GM13976 (cell line): ENCODE measurements around the gene SSR2.
A peak's percentile ranks its signal among the peaks of the same experiment; 100 is the strongest.

ENCODE experiments used
- DNase-seq: peaks from one replicate; pipeline ENCODE4 v3.0.0; 2012; ENCODE audit warnings: low spot score
- in situ Hi-C: fragments of 300-500 bp; cut with MboI; formaldehyde crosslinking; loops from one replicate; pipeline ENCODE4 v1.12.0; 2022; ENCODE audit warnings: low sequenced_read_pairs, mixed read lengths, inconsistent platforms; ENCODE audit not compliant: unreplicated experiment
- TF ChIP-seq, protein P1 (sequence below): IDR thresholded peaks from 2 replicates; pipeline ENCODE4 v1.5.1; 2012; ENCODE audit warnings: borderline replicate concordance, mild to moderate bottlenecking; ENCODE audit not compliant: insufficient read depth; ENCODE audit errors: extremely low read depth, missing control alignments, control extremely low read depth

Gene SSR2

DNA sequence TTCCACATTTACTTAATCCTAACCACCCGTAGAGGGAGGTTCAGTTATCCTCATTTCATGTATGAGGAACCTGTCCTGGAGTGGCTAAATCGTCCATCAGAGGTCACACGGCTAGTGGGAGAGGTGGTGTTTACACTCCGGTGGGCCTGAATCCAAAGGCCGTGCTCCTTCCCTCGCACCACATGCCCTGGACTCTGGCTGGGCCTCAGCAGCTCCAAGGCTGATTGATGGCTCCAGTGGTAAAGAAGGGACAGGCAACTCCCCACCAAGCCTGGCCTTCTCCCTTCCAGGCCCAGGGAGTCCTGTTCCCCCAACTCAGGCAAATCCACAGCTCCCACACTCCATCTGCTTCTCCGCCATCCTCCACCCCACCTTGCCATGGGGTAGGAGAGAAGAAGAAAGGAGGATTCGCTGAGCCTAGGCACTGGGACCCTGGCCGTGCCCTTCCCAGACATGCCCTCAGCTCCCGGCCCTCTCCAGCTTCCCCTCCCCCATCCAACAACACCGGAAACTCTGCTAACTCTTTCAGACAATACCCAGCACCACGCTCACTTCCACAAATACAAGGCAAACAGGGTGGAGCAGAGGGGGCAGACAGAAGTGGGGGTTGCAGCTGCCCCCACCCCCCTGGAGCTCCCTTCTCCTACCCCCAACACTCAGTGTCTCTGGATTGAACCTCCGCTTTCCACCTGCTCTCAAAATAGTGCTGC, 53.3 kb downstream of the SSR2 start:
- TF ChIP-seq, protein P1, sequence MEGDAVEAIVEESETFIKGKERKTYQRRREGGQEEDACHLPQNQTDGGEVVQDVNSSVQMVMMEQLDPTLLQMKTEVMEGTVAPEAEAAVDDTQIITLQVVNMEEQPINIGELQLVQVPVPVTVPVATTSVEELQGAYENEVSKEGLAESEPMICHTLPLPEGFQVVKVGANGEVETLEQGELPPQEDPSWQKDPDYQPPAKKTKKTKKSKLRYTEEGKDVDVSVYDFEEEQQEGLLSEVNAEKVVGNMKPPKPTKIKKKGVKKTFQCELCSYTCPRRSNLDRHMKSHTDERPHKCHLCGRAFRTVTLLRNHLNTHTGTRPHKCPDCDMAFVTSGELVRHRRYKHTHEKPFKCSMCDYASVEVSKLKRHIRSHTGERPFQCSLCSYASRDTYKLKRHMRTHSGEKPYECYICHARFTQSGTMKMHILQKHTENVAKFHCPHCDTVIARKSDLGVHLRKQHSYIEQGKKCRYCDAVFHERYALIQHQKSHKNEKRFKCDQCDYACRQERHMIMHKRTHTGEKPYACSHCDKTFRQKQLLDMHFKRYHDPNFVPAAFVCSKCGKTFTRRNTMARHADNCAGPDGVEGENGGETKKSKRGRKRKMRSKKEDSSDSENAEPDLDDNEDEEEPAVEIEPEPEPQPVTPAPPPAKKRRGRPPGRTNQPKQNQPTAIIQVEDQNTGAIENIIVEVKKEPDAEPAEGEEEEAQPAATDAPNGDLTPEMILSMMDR = no peak
- DNase-seq = no peak
- in situ Hi-C loops = no loop called here

DNA sequence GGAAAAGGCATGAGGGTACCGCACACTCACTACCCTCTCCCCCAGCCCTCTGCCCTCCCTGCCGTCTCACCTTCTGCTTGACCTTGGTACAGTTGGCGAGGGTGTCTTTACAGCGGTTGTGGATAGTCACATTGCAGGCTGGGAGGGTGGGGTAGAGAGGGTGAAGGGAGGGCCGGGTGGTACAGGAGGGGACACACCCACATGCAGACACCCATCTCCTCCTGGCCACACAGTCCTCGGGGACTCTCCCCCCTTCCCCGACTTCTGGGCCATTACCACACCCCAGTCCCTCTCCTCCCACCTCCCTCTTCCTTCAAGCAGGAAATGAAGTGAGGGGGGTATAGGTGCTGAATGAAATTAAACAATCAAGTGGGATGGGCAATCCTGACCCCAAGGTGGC, 54.0 kb downstream of the SSR2 start:
- in situ Hi-C loops = no loop called here
- TF ChIP-seq, protein P1 = no peak
- no peak for DNase-seq

DNA sequence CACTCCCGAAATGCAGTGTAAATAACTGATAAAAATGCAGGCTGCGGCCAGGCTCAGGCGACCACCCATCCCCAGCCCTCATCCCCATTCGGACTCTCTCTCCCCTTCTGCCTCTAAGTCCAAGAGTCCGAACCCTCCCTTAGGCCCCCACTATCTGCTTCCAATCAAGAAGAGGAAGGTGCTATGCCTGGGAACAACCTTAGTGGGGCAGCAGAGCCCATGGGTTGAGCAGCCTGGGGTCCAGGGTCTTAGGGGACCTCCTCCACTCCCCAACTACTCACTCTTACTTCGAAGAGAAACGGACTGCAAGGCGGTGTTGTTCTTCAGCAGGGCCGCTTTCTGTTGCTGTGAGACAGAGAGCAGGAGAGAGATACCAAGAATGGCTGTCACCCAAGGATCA, 54.6 kb downstream of the SSR2 start:
- TF ChIP-seq, protein P1 = no peak
- DNase-seq = no peak
- in situ Hi-C loops = no loop called here

DNA sequence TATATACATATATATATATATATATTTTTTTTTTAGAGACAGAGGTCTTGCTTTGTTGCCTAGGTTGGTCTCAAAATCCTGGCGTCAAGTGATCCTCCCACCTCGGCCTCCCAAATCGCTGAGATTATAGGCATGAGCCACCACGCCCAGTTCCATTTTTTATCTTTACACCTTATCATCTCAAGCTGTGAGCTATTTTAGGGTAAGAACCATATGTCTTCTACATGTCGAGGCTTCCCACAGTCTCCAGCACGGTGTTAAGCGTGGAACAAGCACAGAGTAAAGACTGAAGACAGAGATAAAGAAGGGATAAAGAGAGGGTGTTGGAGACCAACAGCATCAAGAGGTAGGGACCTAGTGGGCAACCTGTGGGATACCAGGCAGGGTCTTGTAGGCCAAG, 56.6 kb downstream of the SSR2 start:
- in situ Hi-C loops = no loop called here
- no peak for DNase-seq
- TF ChIP-seq, protein P1 = no peak

DNA sequence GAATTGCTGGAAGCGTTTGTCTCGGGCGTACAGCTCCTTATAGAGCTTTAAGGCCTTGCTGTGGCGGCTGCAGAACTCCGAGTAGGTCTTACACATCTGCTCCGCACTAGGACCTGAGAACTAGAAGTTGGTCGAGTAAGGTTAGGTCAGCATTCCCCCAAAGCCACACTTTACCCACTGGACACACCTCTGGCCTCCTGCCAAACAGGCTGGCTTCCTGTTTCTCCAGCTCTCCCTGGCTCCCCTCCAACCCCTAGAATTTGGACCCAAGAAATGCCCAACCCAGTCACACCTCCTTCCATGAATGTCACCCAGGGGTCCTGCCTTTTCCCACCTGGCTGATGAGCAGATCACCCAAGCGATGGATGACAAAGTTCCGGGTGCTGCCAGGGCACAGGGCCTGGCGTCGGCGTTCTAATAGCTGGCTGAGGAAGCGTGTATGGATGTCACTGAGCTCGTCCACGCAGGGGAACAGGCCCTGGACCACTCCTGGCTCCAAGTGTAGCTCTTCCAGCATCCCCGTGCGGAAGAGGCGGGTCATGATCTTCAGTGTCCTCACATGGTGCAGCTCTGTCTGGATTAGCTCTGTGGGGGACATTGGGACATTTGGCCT, 58.0 kb downstream of the SSR2 start:
- TF ChIP-seq, protein P1 = no peak
- DNase-seq = no peak
- in situ Hi-C loops = no loop called here

DNA sequence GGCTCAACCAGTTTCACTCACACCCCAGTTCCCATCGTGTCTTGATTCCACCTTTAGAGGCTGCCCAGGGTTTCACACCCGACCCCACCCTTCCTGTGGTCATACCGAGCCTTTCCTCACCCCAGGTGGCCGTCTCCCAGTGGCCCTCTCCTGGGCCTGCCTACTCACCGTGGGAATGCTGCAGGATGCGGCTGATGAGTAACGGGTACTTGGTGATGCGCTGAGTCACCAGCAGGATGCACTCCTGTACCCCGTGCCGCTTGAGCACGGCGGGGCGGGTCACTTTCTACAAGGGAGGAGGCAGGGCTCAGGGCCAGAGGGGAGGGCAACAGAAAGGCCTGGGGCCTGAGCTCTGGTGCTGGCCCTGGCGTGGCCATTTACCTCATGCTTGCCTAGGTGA, 58.8 kb downstream of the SSR2 start:
- DNase-seq = no peak
- in situ Hi-C loops = no loop called here
- TF ChIP-seq, protein P1 = peak; percentile 17
